Measurements from ENCODE around the gene SOX5. TPM values are rescaled to one million over a fixed set of nuclear protein-coding genes. Genes with fewer than 3 reads are reported as not detected.
"Not testable (repeated sequence)": the region's sequence is repeated elsewhere in the genome, so short reads cannot be mapped to it uniquely, and the experiment has no call there.

SOX5 gene
- polyA plus RNA-seq, 2 donors, result 0.24 to 0.33 TPM

DNA sequence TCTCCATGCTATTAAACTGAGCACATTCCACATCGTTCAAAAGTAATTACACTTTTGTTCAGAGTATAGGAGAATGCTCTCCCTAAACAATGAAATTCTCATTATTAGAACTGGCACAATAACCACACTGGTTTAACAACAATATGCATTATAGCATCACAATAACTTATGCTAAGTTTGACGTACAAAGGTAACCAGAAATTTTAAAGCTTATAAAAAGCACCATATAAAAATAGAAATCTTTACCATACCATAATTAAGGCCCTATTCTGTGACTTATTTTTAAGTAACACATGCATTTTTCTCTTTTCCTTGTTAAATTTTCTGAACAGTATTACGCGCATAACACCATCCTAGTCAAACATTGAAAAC, 60.4 kb downstream of the SOX5 start:
- Histone ChIP-seq H3K9me3 (ENCODE audit: control insufficient read depth in 2 of 2, insufficient read depth in 1 of 2, low read depth in 1 of 2, low read length in 1 of 2) (no peaks in the 10 kb centered on the region), H3K27me3 (ENCODE audit: control insufficient read depth in 1 of 2, insufficient read depth in 2 of 2, low read length in 2 of 2) (no peaks in the 10 kb centered on the region), H3K27ac (ENCODE audit: low read depth in 2 of 2, low read length in 1 of 2) (no peak overlapping the region), H3K4me1 (ENCODE audit: control insufficient read depth in 2 of 2, insufficient read depth in 2 of 2, low read length in 1 of 2) (no peaks in the 10 kb centered on the region), H3K36me3 (ENCODE audit: control insufficient read depth in 2 of 2, insufficient read depth in 2 of 2, low read length in 1 of 2) (no peaks in the 10 kb centered on the region), H3K4me3 (ENCODE audit: low read depth in 1 of 2, low read length in 2 of 2) (no peak overlapping the region)
- WGBS, 2 donors, result 80 to 84% methylated on average over 4 of the region's 4 CpGs

DNA sequence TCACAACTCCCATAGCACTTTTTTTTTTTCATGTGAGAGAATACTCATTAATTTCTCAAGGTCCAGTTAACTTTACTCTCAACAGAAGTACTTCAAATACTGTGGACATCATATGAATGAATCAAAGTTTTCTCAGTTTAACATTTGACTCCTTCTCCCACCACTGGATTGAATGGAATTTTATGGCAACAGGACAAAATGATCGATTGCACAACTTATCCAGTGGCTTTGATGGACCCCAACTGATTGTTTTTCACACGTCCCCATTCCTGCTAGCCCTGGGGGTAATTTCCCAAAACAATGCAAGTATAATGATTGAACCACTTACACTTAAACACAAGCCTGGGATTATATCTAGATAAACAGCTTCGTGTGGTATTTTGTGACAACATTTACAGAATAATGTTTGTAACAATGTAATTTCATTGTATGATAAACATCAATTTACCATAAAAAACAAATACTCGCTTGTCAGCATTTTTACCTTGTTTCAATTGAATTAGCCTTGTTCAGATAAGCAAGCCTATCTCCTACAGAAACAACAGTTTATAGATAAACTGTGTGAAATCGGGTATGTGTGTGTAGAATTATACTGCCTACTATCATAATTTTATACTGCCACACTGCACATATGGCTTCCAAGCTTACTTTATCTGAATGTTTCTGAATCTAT, 60.9 kb downstream of the SOX5 start:
- no peaks in the 10 kb centered on the region for H3K27me3 ChIP-seq (ENCODE audit: control insufficient read depth in 1 of 2, insufficient read depth in 2 of 2, low read length in 2 of 2)
- H3K4me1 ChIP-seq (ENCODE audit: control insufficient read depth in 2 of 2, insufficient read depth in 2 of 2, low read length in 1 of 2), result no peaks in the 10 kb centered on the region
- H3K9me3 ChIP-seq (ENCODE audit: control insufficient read depth in 2 of 2, insufficient read depth in 1 of 2, low read depth in 1 of 2, low read length in 1 of 2), result no peaks in the 10 kb centered on the region
- no peaks in the 10 kb centered on the region for H3K36me3 ChIP-seq (ENCODE audit: control insufficient read depth in 2 of 2, insufficient read depth in 2 of 2, low read length in 1 of 2)
- 57 to 61% methylated on average over 5 of the region's 5 CpGs for WGBS, 2 donors
- no peak overlapping the region for H3K27ac ChIP-seq (ENCODE audit: low read depth in 2 of 2, low read length in 1 of 2)
- H3K4me3 ChIP-seq (ENCODE audit: low read depth in 1 of 2, low read length in 2 of 2), result no peak overlapping the region

DNA sequence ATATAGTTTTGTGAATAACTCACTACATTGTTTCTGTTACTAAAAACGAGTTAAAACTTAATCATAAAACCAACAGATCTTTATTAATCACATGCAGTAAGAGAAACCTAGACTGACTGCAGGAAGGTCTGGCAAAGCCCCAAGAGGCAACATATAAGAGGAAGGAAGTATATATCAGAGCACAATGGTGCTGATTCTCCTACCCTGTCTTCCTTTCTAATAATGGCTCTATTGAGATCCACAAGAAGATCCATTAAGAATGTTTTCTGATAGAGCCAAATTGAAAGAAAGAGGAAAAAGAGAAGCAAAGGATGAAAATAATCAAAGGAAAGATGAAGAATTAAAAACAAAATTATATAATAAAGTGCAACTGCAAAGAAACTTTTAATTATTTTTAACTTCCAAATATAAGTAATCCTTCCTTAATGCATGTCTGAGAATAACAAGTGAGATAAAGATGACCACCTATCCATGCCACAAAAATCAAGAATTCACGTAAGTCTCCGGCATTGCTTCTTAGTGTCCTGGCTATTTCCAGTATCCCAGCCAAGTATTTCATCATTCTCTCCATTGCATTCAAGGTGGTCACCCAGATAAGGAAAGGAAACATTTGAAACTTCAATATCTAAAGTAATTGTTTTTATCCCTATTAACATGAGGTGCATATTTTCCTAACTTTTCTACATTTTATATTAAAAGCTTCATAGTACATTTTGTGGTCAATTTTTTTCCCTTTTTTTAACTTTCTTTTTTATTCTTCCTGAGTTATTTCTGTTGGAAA, 62.2 kb downstream of the SOX5 start:
- Histone ChIP-seq H3K36me3 (ENCODE audit: control insufficient read depth in 2 of 2, insufficient read depth in 2 of 2, low read length in 1 of 2) (no peaks in the 10 kb centered on the region), H3K27ac (ENCODE audit: low read depth in 2 of 2, low read length in 1 of 2) (no peak overlapping the region), H3K4me1 (ENCODE audit: control insufficient read depth in 2 of 2, insufficient read depth in 2 of 2, low read length in 1 of 2) (no peaks in the 10 kb centered on the region), H3K27me3 (ENCODE audit: control insufficient read depth in 1 of 2, insufficient read depth in 2 of 2, low read length in 2 of 2) (no peaks in the 10 kb centered on the region), H3K9me3 (ENCODE audit: control insufficient read depth in 2 of 2, insufficient read depth in 1 of 2, low read depth in 1 of 2, low read length in 1 of 2) (no peaks in the 10 kb centered on the region), H3K4me3 (ENCODE audit: low read depth in 1 of 2, low read length in 2 of 2) (no peak overlapping the region)
- WGBS, 2 donors, result 59 to 60% methylated on average over 3 of the region's 3 CpGs

DNA sequence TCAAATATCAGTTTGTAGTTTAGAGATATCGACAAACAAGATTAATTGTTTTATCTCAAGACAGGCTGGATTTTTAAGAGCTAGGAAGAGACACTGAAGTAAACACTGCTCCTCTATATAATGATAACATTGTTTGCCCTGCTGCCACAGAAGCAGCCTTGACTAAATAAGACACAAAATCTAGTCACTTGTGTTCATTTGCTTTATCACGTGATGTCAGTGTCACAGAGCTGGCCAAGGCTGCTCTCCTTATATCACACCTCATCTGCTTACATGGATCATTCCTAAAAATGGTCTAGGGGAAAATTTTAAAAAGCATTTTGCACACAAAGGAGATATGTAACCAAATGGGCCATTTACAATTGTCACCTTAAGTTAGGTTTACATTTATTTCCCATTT, 64.1 kb downstream of the SOX5 start:
- Histone ChIP-seq H3K9me3 (ENCODE audit: control insufficient read depth in 2 of 2, insufficient read depth in 1 of 2, low read depth in 1 of 2, low read length in 1 of 2) (no peaks in the 10 kb centered on the region), H3K4me3 (ENCODE audit: low read depth in 1 of 2, low read length in 2 of 2) (no peak overlapping the region), H3K36me3 (ENCODE audit: control insufficient read depth in 2 of 2, insufficient read depth in 2 of 2, low read length in 1 of 2) (peaks cover 0 to 2% of the 10 kb centered on the region in 2 donors), H3K27ac (ENCODE audit: low read depth in 2 of 2, low read length in 1 of 2) (no peak overlapping the region), H3K4me1 (ENCODE audit: control insufficient read depth in 2 of 2, insufficient read depth in 2 of 2, low read length in 1 of 2) (no peaks in the 10 kb centered on the region), H3K27me3 (ENCODE audit: control insufficient read depth in 1 of 2, insufficient read depth in 2 of 2, low read length in 2 of 2) (no peaks in the 10 kb centered on the region)
- WGBS, 2 donors, result 61 to 73% methylated on average over 2 of the region's 2 CpGs

DNA sequence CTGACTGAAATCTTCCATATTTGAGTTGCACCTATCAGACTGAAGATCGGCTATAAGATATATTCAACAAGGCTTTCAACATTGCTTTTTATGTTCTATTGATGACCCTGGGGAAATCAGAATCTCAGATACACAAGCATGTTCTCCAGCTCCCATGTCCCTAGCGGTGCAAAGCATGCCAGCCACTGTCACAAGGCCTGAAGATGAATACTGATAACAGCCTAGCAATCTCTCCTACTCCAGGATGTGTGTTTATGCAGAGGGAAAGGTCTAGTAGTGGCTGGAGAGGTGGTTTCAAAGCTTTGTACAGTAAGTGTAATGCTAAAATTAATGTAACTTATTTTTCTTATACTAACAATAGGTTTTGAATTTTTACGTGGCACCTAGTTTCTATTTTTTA, 64.6 kb downstream of the SOX5 start:
- 85 to 92% methylated on average over 3 of the region's 3 CpGs for WGBS, 2 donors
- H3K4me1 ChIP-seq (ENCODE audit: control insufficient read depth in 2 of 2, insufficient read depth in 2 of 2, low read length in 1 of 2), result no peaks in the 10 kb centered on the region
- no peak overlapping the region for H3K4me3 ChIP-seq (ENCODE audit: low read depth in 1 of 2, low read length in 2 of 2)
- H3K27me3 ChIP-seq (ENCODE audit: control insufficient read depth in 1 of 2, insufficient read depth in 2 of 2, low read length in 2 of 2), result no peaks in the 10 kb centered on the region
- no peaks in the 10 kb centered on the region for H3K9me3 ChIP-seq (ENCODE audit: control insufficient read depth in 2 of 2, insufficient read depth in 1 of 2, low read depth in 1 of 2, low read length in 1 of 2)
- peaks cover 0 to 2% of the 10 kb centered on the region in 2 donors for H3K36me3 ChIP-seq (ENCODE audit: control insufficient read depth in 2 of 2, insufficient read depth in 2 of 2, low read length in 1 of 2)
- no peak overlapping the region for H3K27ac ChIP-seq (ENCODE audit: low read depth in 2 of 2, low read length in 1 of 2)

DNA sequence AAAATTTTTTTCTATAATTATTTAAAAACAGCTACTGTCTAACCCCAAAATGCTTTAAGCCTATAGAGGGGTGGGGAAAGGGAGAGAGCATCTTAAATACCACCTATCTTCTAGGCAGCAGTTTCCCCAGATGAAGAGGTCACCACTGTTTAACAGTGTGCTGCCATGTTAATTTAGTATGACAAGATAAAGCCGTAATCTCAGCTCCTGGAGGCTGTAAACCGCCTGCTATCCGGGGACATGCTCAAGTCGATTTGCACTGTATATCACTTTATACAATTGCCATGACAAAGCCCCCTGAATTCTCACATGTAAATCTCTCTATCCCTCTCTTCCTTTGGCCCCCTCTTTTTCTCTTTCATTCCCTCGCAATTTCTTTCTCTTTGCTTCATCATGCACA, 68.5 kb downstream of the SOX5 start:
- no peak overlapping the region for H3K4me3 ChIP-seq (ENCODE audit: low read depth in 1 of 2, low read length in 2 of 2)
- no peaks in the 10 kb centered on the region for H3K27me3 ChIP-seq (ENCODE audit: control insufficient read depth in 1 of 2, insufficient read depth in 2 of 2, low read length in 2 of 2)
- H3K9me3 ChIP-seq (ENCODE audit: control insufficient read depth in 2 of 2, insufficient read depth in 1 of 2, low read depth in 1 of 2, low read length in 1 of 2), result no peaks in the 10 kb centered on the region
- no peaks in the 10 kb centered on the region for H3K4me1 ChIP-seq (ENCODE audit: control insufficient read depth in 2 of 2, insufficient read depth in 2 of 2, low read length in 1 of 2)
- no peak overlapping the region for H3K27ac ChIP-seq (ENCODE audit: low read depth in 2 of 2, low read length in 1 of 2)
- WGBS, 2 donors, result 83% methylated on average over 5 of the region's 5 CpGs
- H3K36me3 ChIP-seq (ENCODE audit: control insufficient read depth in 2 of 2, insufficient read depth in 2 of 2, low read length in 1 of 2), result peaks cover 0 to 2% of the 10 kb centered on the region in 2 donors

DNA sequence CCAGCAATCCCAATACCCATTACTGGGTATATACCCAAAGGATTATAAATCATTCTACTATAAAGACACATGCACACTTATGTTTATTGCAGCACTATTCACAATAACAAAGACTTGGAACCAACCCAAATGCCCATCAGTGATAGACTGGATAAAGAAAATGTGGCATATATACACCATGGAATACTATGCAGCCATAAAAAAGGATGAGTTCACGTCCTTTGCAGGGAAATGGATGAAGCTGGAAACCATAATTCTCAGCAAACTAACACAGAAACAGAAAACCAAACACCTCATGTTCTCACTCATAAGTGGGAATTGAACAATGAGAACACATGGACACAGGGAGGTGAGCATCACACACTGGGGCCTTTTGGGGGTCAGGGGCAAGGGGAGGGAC, 72.9 kb downstream of the SOX5 start:
- not testable (repeated sequence) for H3K4me3 ChIP-seq (ENCODE audit: low read depth in 1 of 2, low read length in 2 of 2); H3K9me3 ChIP-seq (ENCODE audit: control insufficient read depth in 2 of 2, insufficient read depth in 1 of 2, low read depth in 1 of 2, low read length in 1 of 2); H3K36me3 ChIP-seq (ENCODE audit: control insufficient read depth in 2 of 2, insufficient read depth in 2 of 2, low read length in 1 of 2); H3K27me3 ChIP-seq (ENCODE audit: control insufficient read depth in 1 of 2, insufficient read depth in 2 of 2, low read length in 2 of 2); H3K27ac ChIP-seq (ENCODE audit: low read depth in 2 of 2, low read length in 1 of 2); H3K4me1 ChIP-seq (ENCODE audit: control insufficient read depth in 2 of 2, insufficient read depth in 2 of 2, low read length in 1 of 2)
- 68 to 85% methylated on average over 1 of the region's 1 CpG for WGBS, 2 donors

DNA sequence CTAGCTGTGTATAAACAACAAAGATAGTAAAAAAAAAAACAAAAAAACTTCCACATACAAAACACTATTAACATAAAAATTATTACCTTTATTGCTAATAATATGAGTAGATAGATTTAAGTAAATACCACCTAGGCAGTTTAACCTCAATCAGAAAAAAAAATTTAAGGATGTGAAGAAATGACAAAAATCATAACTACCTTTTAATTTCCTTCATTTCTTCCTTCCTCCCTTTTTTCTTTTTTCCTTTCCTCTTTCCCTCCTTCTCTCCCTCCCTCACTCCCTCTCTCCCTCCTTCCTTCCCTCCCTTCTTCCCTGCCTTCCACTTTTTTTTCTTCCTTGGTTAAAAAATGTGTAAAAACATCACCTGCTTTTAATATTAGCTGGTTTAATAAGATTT, 81.7 kb downstream of the SOX5 start:
- H3K4me3 ChIP-seq (ENCODE audit: low read depth in 1 of 2, low read length in 2 of 2), result no peak overlapping the region
- H3K9me3 ChIP-seq (ENCODE audit: control insufficient read depth in 2 of 2, insufficient read depth in 1 of 2, low read depth in 1 of 2, low read length in 1 of 2), result no peaks in the 10 kb centered on the region
- H3K36me3 ChIP-seq (ENCODE audit: control insufficient read depth in 2 of 2, insufficient read depth in 2 of 2, low read length in 1 of 2), result no peaks in the 10 kb centered on the region
- no peaks in the 10 kb centered on the region for H3K27me3 ChIP-seq (ENCODE audit: control insufficient read depth in 1 of 2, insufficient read depth in 2 of 2, low read length in 2 of 2)
- no peaks in the 10 kb centered on the region for H3K4me1 ChIP-seq (ENCODE audit: control insufficient read depth in 2 of 2, insufficient read depth in 2 of 2, low read length in 1 of 2)
- H3K27ac ChIP-seq (ENCODE audit: low read depth in 2 of 2, low read length in 1 of 2), result no peak overlapping the region

DNA sequence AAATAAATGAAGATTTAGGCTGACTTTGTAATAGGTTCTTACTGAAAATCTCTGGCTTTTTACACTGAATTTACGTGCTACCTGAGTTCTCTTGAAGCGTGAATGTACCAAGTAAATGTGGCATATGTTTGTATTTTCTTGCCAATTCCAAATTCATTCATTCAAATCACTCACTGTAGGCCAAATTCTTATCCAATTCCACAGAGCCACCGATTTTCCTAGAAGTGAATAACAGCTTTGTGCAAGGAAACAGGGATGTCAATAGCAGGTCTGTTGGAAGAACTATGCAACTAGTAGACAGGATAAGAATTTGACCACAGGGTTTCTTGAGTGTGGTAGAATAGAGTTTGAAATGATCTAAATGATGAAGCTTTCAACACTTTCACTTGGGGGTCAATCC, 86.8 kb downstream of the SOX5 start:
- no peaks in the 10 kb centered on the region for H3K36me3 ChIP-seq (ENCODE audit: control insufficient read depth in 2 of 2, insufficient read depth in 2 of 2, low read length in 1 of 2)
- H3K27me3 ChIP-seq (ENCODE audit: control insufficient read depth in 1 of 2, insufficient read depth in 2 of 2, low read length in 2 of 2), result no peaks in the 10 kb centered on the region
- no peaks in the 10 kb centered on the region for H3K4me1 ChIP-seq (ENCODE audit: control insufficient read depth in 2 of 2, insufficient read depth in 2 of 2, low read length in 1 of 2)
- no peaks in the 10 kb centered on the region for H3K9me3 ChIP-seq (ENCODE audit: control insufficient read depth in 2 of 2, insufficient read depth in 1 of 2, low read depth in 1 of 2, low read length in 1 of 2)
- H3K4me3 ChIP-seq (ENCODE audit: low read depth in 1 of 2, low read length in 2 of 2), result no peak overlapping the region
- H3K27ac ChIP-seq (ENCODE audit: low read depth in 2 of 2, low read length in 1 of 2), result no peak overlapping the region
- WGBS, 2 donors, result 83 to 88% methylated on average over 3 of the region's 3 CpGs

DNA sequence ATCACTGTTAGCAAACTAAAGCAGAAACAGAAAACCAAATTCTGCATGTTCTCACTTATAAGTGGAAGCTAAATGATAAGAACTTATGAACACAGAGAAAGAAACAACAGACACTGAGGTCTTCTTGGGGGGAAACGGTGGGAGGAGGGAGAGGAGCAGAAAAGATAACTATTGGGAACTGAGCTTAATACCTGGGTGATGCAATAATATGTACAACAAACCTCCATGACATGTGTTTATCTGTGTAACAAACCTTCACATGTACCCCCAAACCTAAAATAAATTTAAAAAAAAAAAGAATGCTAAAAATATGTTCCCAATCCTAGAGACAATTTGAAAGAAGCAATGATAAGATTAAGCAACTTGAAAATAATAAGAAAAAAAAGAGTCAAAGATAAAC, 89.5 kb downstream of the SOX5 start:
- Histone ChIP-seq H3K4me3 (ENCODE audit: low read depth in 1 of 2, low read length in 2 of 2) (no peak overlapping the region), H3K36me3 (ENCODE audit: control insufficient read depth in 2 of 2, insufficient read depth in 2 of 2, low read length in 1 of 2) (no peaks in the 10 kb centered on the region), H3K4me1 (ENCODE audit: control insufficient read depth in 2 of 2, insufficient read depth in 2 of 2, low read length in 1 of 2) (no peaks in the 10 kb centered on the region), H3K27me3 (ENCODE audit: control insufficient read depth in 1 of 2, insufficient read depth in 2 of 2, low read length in 2 of 2) (no peaks in the 10 kb centered on the region), H3K27ac (ENCODE audit: low read depth in 2 of 2, low read length in 1 of 2) (no peak overlapping the region), H3K9me3 (ENCODE audit: control insufficient read depth in 2 of 2, insufficient read depth in 1 of 2, low read depth in 1 of 2, low read length in 1 of 2) (no peaks in the 10 kb centered on the region)
- 58 to 80% methylated on average over 1 of the region's 1 CpG for WGBS, 2 donors

All from esophagus (tissue), 2 donors.